Measurements from ENCODE around the gene LRCH3.

Gene LRCH3

DNA sequence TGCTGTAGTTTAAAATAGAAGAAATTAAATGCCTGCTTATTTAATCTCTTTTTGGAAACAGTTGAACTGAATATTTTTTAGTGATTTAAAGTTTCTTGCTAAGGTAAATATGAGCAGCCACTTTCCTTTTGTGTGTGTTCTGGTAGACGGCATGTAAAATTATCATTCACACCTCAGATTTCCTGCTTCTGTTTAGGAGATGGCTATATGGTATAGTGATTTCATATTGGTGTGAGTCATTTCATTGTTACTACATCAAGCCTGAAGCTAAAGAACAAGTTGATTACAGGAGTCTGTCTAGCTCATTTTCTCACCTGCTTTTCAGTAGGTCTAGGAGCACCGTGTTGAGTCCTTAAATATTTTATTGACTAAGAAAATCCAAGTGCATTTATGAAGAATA is 2.2 kb downstream of the LRCH3 start:
- DNase-seq: no peak

DNA sequence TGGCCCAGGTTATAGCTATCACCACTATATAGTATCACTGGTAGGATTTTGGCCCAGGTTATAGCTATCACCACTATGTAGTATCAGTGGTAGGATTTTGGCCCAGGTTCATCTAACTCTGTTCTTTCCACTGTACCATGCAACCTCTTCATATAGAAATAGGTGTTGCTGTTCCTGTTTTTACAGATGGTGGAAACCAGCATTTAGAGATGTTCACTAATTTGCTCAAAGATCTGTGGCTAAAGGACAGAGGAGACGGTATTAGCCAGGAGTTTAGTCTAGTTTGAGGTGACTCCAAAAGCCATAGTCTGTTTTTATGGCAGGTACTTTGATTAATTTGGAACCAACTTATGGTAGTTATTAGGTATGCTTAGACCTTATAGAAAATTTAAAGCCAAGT is 3.1 kb downstream of the LRCH3 start:
- no peak for DNase-seq

DNA sequence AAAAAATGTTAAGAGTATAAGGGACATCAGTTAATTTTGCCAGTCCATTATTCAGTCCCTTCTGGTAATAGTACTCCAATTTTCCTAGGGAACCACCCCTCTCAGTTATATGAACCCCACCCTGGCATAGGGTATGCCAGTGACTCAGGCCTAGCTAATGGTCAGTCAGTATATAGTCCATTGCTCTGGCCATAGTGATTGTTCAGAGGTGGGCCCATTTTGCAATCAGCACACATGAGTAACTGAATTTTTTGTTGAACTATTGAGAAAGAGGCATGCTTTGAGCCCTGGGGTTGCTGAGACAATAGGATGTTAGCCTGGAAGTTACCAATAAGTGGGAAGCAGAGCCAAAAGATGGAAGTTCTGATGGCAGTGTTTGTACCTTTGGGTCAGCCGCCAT is 4.1 kb downstream of the LRCH3 start:
- no peak for DNase-seq

DNA sequence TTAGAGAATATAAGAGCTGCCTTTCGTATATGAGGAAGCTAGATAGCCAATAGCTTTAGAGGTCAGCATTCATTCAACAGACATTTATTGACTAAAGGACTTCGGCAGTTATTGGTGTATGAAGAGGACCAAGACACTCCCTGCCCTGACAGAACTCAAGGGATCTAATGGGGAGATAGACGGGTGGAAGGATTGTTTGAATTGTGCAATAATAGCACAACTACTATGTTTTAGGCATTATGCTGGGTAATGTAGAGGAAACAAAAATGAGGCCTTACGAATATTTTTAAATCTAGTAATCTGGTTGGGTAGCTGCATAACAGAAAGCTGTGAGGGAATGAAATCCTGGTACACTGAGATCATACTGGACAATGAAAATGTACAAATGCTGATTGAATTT is 5.0 kb downstream of the LRCH3 start:
- DNase-seq: no peak

DNA sequence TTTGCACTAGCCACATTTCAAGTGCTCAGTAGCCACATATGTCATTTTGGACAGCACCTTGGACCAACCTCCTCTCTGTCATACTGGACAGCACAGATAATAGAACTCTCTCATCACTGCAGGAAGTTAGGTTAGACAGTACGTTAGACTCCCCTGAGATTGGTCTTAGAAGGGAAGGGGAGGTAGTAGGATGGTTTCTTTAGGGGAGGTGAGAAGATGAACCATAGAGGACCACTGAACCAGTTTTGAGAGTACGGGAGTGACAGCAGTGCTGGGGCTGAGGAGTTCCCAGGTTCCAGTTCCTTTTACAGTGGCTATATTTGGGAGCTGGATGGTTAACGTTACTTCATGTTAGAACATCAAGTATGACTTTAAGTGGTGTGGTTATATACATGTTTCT is 7.8 kb downstream of the LRCH3 start:
- DNase-seq: no peak

DNA sequence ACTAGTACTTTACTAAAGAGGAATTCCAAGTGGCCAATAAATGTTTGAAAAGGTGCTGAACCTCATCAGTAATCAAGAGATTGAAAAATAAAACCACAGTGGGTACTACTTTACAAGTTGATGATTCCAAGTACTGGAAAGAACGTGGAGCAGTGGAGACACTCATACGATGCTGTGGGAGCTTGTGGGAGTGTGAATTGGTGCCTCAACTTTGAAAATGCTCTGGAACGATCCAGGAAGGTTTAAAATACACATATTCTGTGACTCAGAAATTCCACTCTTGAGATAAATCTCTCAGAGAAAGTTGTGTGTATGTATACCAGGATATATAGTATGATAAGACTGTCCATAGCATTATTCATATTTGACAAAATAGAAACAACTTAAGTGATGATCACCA is 9.3 kb downstream of the LRCH3 start:
- DNase-seq: no peak

DNA sequence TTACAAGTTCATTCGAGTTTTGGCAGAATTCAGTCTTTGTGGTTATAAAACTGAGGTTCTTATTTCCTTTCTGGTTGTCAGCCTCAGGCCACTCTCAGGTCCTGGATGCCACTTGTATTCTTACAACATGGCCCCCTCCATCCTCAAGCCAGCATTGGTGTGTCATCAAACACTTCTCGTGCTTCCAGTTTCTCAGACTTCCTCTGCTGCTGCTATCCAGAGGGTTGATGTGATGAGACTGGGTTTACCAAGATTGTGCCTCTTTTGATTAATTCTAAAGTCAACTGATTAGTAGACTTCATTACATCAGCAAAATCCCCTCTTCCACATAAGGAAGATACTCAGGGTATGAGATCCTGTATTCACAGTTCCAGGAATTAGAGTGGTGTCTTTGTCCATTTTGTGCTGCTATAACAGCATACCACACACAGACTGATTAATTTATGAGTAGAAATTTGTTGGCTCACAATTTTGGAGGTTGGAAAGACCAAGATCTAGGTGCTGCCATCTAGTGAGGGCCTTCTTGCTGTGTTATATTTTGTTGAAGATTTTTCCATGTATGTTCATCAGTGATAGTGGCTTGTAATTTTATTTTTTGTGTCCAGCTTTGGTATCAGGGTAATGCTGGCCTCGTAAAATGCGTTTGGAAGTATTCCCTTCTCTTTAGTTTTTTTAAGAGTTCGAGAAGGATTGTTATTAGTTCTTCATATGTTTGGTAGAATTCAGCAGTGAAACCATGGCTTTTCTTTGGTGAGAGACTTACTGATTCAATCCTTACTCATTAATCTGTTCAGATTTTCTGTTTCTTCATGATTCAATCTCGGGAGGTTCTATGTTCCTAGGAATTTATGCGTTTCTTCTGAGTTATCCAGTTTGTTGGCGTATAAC is 11.1 kb downstream of the LRCH3 start:
- DNase-seq: no peak

DNA sequence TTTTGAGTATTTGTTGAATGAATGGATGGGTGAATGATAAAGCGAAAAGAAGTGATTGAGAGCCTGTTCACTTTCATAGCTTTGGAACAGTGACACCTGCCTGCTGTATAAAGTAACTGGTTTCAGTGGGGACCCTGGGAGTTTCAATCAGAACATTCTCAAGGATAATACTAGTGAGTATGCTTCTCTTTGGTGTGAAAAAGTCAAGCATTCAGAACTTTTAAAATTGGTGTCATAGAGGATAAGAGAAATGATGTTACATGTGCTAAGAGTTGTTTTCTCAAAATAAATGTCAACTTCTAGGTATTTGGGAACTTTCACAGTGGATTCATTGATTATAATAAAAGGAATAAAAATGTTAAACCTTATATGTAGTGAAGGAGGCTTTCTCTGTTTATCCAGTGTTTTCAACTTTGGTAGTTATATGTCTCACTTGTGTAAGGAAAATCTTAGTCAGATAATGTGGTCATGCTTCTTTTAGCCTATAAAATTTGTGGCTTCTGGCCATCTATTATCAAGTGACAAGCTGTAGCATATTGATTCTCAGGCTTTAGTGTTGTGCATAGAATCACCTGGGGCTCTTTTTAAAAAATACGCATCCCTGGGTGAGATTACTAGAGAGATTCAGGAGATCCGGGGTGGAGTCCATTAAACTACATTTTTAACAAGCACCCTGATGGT is 11.9 kb downstream of the LRCH3 start:
- no peak for DNase-seq

DNA sequence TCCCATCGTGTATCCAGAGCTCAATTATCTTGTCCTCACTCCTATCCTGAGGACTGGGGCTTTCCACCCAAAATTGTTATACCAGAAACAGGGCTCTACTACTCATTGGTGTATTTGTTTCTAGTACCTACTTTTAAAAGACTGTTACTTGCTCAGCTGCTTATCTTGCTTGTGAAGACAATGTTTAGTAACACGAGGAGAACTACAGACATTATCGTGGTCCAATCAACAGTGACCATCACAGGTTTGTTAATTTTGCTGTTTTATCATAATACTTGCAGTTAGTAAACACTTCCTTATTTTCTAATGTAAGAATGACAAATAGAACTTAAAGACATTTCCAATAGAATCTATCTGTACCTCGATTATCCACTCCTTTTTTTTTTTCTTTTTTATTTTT is 13.5 kb downstream of the LRCH3 start:
- no peak for DNase-seq

DNA sequence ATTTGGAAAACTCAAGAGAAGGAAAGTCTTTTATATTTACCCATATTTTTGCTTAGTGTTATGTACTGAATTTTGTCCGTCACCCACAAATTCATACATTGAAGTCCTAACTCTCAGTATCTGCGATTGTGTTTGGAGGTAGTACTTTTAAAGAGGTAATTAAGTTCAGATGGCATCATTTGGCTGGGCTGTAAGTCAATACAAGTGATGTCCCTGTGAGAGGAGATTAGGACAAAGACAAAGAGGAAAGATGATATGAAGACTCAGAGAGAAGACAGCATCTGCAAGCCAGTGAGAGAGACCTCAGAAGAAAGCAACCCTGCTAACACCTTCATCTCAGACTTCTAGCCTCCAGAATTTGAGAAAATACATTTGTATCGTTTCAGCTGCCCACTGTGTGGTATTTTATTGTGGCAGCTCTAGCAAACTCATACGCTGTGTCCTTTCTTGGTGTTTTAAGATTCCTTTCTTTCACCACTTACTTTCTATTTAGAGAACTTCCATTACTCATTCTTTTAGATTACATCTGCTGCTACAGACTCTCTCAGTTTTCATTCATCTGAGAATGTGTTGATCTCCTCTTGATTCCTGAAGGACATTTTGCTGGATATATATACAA is 17.0 kb downstream of the LRCH3 start:
- DNase-seq: no peak

DNA sequence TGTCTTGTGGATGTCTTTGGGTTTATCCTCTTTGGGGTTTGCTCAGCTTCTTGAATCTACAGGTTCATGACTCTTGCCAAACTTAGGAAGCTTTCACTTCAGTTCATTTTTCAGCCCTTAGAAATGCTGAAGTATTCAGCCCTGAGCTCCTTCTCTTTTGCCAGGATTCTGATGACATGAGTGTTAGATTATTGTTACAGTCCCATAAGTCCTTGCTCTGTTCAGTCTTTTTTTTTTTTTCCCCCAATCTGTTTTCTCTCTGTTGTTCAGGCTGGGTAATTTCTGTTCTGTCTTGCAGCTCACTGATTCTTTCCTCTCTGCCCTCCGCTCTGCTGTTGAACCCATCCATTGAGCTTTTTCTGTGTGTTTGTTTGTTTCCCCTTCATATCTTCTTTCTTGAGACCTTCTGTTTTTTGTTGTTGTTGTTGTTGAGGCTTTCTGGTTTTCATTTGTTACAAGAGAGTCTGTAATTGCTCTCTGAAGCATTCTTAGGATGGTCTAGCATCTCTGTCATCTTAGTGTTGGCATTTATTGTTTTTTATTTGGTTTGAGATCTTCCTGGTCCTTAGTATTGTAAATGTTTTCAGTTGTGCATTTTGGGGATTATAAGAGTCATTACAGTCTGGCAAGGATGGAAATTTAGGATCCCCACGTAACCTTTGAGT is 18.4 kb downstream of the LRCH3 start:
- no peak for DNase-seq

DNA sequence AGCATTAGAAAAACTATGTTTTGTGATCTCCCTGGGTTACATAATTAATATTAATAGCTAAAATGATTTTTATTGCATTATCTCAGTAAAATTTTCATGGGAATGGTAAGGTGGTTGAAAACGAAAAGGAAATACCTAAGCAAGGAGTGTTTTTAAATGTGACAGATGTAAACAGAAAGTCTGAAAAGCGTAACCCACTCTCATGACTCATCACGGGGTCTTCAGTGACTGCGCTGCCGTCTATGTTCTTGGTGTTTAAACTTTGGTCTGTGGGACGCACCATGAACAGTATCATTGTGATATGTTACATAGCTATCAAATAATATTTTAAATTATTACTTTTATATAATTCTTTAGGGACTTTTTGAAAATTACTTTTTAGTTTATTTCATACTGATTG is 19.8 kb downstream of the LRCH3 start:
- DNase-seq: no peak

DNA sequence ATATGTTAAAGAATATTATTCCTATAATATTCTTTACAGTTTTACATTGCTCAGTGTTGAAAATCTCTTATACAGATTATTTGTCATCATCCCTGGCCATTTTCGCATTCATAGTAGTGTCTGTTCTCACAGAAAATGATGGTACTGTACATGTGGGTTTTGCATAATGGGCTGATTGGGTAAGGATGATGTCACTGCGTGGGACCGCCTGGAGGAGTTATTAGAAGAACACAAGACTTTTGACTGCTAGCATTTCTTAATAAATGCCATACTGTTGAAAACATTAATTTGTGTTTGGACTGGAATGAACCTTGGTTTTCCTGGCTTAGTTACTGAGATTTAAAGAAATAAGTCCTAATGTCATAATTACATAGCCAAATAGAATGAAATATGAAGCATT is 20.3 kb downstream of the LRCH3 start:
- peak in 1 of 14 donors; percentile 8 for DNase-seq

DNA sequence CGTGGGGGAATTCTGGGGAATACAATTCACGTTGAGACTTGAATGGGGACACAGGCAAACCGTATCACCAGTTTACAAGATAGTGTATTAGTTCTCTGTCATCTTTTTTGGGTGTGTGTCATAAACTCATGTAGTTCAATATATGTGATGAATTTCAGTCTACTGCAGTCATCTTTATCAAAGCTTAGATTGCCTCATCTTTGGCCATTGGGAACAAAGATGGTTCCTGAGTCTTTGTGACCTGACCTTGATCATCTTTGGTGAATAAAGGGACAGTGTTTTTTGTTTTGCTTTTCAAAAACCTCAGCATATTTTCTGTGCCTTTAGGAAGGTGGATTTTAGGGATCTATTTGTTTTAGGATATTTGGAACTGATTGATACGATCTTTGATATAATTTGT is 23.3 kb downstream of the LRCH3 start:
- DNase-seq: no peak

DNA sequence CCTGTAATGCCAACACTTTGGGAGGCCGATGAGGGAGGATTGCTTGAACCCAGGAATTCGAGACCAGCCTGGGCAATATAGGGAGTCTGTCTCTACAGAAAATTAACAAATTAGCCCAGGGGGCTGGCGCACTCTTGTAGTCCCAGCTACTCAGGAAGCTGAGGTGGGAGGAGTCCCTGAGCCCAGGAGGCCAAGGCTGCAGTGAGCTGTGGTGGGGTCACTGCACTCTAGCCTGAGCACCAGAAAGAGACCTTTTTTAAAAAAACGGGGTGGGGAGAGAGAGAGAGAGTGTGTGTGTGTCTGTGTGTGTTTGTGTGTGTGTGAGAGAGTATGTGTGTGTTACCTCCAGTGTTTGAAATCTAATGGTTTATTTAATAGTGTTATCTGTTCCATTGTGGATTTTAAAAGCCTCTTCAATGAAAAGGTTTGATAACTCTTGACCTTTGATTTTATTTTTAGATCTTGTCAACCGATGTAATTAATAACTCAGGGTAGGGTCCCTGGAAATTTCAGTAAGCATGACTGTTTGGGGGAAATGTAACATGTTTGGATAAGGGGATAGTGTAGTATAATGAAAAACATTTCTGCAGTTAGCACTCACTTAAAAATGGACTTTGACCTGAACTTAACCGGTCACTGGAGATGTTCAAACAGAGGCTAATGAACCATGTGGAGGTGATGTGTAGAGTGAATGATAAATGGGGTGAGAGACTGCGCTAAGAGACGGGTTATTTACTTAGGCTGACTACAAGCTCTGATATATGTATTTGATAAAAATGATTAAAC is 29.7 kb downstream of the LRCH3 start:
- DNase-seq: no peak

DNA sequence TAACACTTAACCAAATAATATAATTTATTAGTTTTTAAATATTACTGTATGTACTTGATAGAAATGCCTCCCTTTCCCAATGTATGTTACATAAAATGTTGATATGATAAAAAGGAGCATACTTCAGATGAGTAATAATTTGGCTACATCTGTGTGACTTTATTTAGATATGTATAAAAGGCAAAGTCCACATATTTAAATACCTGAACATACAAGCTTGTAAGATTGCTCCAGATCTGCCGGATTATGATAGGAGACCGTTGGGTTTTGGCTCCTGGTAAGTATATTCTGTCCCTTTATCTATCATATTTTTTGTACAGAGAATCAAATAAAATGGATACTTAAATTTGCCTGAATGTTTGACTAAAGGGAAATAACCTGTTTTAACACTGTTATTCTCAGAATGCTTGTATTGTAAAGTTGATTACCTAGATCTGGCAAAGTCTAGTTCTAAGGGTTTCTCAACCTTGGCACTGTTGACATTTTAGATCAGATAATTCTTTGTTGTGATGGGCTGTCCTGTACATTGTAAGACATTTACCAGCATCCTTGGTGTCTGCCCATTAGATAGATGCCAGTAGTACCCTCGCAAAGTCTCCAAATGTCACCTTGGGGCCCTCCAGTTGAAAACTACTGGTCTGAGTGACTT is 38.5 kb downstream of the LRCH3 start:
- no peak for DNase-seq

DNA sequence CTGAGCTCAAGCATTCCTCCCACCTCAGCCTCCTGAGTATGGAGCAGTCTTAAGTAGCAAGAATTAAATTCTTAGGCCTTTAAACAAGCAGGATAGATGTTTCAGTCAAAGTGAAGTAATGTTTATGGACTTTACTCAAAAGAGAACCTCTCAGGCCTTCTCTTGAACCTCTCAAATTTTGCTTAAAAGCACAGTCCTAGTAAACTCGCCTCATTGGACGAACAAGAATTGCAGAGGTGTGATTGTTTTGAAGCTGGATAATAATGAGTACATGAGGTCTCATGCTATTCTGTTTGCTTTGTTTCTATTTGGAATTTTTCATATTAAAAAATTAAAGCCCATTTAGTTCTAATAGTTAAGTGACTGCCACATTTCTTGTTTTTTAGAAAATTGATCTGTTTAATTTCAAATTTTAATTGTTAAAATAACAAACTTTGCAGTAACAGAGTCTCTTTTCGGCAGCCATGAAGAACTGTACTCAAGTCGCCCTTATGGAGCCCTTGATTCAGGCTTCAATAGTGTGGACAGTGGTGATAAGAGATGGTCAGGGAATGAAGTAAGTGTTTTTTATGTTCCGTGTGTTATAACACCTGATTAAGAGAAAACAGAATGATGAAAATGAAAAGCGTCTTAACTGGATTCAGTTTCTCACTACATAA is 39.4 kb downstream of the LRCH3 start:
- no peak for DNase-seq

DNA sequence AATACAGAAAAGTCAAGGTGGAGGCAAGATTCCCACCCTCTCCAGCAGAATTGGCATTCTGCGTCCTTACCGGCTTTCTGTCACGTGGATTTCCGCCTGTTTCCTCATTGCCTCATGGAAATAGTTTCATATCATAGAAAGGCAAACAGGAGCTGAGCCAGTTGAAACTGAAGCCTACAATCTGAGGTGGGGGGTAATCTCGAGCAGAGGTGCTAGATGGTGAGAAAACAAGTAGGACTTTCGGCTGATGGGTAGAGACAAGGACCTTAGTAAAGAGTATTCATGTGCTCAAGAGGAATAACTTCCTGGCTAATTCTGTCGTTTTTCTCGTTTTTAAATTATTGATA is 39.9 kb downstream of the LRCH3 start:
- DNase-seq: no peak

DNA sequence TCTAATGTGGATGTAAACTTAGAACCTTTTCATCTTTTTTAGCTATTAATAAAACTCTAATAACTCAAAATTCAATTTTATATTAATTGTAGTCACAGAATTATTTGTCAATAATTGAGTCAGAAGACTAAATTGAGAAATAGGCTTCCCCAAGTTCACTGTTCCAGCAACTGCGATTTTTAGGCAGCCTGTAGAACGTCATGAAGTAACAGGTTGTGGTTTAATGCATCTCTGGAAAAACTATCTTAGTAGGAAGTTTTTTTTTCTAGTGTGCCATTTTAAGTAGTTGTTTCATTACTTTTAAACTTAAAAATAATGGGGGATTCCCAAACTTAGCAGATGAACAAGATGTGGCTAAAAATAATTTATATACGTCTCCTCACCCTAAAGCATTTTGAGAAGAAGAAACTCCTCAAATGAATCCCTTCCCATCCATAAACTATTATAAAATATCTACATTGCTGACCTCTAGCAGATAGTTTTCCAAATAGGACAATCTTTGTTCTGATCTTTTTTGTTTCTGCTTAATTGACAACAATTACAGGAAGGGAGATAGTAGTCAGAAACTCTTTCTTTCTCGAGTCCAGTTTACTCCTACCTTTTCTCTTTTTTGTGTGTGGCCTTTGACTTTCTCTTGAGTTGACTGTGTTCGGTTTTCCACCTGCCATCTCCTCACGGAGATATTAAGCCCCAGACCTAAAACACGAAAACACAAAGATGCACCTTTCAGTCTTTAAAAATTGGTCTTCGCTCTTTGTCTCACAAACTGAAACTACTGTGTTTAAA is 43.1 kb downstream of the LRCH3 start:
- DNase-seq: no peak

DNA sequence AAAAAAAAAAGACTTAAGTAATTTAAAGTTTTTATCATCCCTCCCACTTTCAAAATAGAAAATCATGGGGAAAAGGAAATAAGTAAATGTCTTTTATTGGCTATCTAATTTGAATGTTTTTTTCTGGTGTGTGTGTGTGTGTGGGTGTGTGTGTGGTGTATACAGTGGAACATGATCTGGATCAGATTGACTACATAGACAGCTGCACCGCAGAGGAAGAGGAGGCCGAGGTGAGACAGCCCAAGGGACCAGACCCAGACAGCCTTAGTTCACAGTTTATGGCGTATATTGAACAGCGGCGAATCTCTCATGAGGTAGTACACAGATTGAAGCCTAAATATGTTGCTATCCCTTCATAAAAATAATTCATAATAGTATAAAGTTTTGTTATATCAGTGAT is 44.5 kb downstream of the LRCH3 start:
- no peak for DNase-seq

DNA sequence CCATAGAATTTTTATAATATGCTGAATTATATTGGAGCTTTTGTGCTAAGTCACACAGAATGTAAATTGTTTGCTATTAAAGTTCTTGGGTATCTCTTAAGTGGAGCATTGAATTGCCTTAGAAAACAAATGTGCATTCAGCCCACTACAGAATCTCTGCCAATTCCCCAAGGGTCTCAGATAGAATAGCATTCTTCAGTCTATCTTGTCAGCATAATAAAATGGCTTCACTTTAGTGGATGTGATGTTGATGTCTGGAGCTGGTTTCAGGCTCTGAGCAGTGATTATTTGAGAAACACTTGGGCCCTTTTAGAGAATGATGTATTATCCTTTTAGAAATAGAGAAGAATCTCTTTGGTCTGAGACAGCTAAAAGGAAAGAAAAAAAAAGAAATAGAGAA is 45.2 kb downstream of the LRCH3 start:
- DNase-seq: no peak

Measured in C1 segment of cervical spinal cord (tissue), 14 donors.